ENCODE measurements around the gene FHOD1.

Gene FHOD1

GRCh38 chr16:67247192-67248072 lies at the start of gene FHOD1:
FHOD1 (minus strand) TSS chr16:67247481; CDS start chr16:67247410, 71 bp downstream.
- peak; percentile 97 for DNase-seq

GRCh38 chr16:67296420-67296819 lies 49.1 kb upstream of the FHOD1 start:
- DNase-seq: peak; percentile 68

GRCh38 chr16:67294938-67295361 lies 47.7 kb upstream of the FHOD1 start:
- no peak for DNase-seq

GRCh38 chr16:67294171-67294757 lies 47.0 kb upstream of the FHOD1 start:
- DNase-seq: no peak

- no peak for DNase-seq
These were observed 44.2 kb upstream of the FHOD1 start for GRCh38 chr16:67291461-67291860.

GRCh38 chr16:67287960-67288359 lies 40.7 kb upstream of the FHOD1 start:
- no peak for DNase-seq

- DNase-seq: no peak
These were observed 39.4 kb upstream of the FHOD1 start for GRCh38 chr16:67286441-67287235.

GRCh38 chr16:67284699-67285646 lies 37.7 kb upstream of the FHOD1 start:
- DNase-seq: no peak

GRCh38 chr16:67283826-67284555 lies 36.7 kb upstream of the FHOD1 start:
- DNase-seq: no peak

- peak; percentile 70 for DNase-seq
These were observed 36.0 kb upstream of the FHOD1 start for GRCh38 chr16:67283039-67283825.

GRCh38 chr16:67282447-67282805 lies 35.1 kb upstream of the FHOD1 start:
- no peak for DNase-seq

GRCh38 chr16:67281536-67282446 lies 34.5 kb upstream of the FHOD1 start:
- no peak for DNase-seq

GRCh38 chr16:67280090-67281015 lies 33.1 kb upstream of the FHOD1 start:
- no peak for DNase-seq

GRCh38 chr16:67279296-67280089 lies 32.2 kb upstream of the FHOD1 start, which contains the start of gene PLEKHG4:
PLEKHG4 (plus strand) TSS chr16:67279532; CDS start chr16:67280045, 513 bp downstream.
- DNase-seq: peak; percentile 78

GRCh38 chr16:67278773-67279295 lies 31.6 kb upstream of the FHOD1 start:
- peak; percentile 51 for DNase-seq

GRCh38 chr16:67277999-67278772 lies 30.9 kb upstream of the FHOD1 start:
- DNase-seq: peak; percentile 87

All from EL (cell line).